Spleen (tissue), 11 donors: ENCODE measurements around the gene MTFR2. TPM values are rescaled to one million over a fixed set of nuclear protein-coding genes. Genes with fewer than 3 reads are reported as not detected.
A peak's percentile ranks its signal among the peaks of the same experiment; 100 is the strongest.

Source experiments
- DNase-seq: peaks from one replicate; pipeline ENCODE4 v3.0.0-alpha.2; 2020
- H3K27ac ChIP-seq, 8 donors: fragments of 200-600 bp; sonication (generic) in 7 of 8; 1 replicate in 4 of 8; 2 replicates in 4 of 8; pipeline versions ENCODE4 v1.5.0 to v1.8.0; 2016 to 2021; ENCODE audit warnings: inconsistent platforms in 4 of 8, mild to moderate bottlenecking in 4 of 8, moderate library complexity in 1 of 8
- H3K27me3 ChIP-seq, 7 donors: fragments of 200-600 bp; sonication (generic) in 6 of 7; replicated peaks in 1 of 7; 1 replicate in 4 of 7; 2 replicates in 3 of 7; pipeline versions ENCODE4 v1.5.0 to v1.8.0; 2016 to 2021; ENCODE audit warnings: inconsistent platforms in 3 of 7, mild to moderate bottlenecking in 1 of 7
- H3K36me3 ChIP-seq, 6 donors: fragments of 200-600 bp; sonication (generic) in 5 of 6; 1 replicate in 4 of 6; 2 replicates in 2 of 6; pipeline versions ENCODE4 v1.5.0 to v1.8.0; 2016 to 2021; ENCODE audit warnings: inconsistent platforms in 2 of 6
- H3K4me1 ChIP-seq, 6 donors: fragments of 200-600 bp; sonication (generic) in 5 of 6; 1 replicate in 3 of 6; 2 replicates in 3 of 6; pipeline versions ENCODE4 v1.5.0 to v1.8.0; 2016 to 2021; ENCODE audit warnings: inconsistent platforms in 3 of 6
- H3K4me3 ChIP-seq, 8 donors: fragments of 200-600 bp; sonication (generic) in 7 of 8; 1 replicate in 4 of 8; 2 replicates in 4 of 8; pipeline versions ENCODE4 v1.5.0 to v1.8.0; 2016 to 2021; ENCODE audit warnings: inconsistent platforms in 4 of 8, mild to moderate bottlenecking in 4 of 8, moderate library complexity in 2 of 8
- H3K9me3 ChIP-seq, 8 donors: fragments of 200-600 bp; sonication (generic) in 7 of 8; 1 replicate in 4 of 8; 2 replicates in 4 of 8; pipeline versions ENCODE4 v1.5.0 to v1.8.0; 2016 to 2021; ENCODE audit warnings: inconsistent platforms in 4 of 8
- CTCF ChIP-seq, 11 experiments: fragments of 200-600 bp in 7 of 11; fragments of 450-650 bp in 4 of 11; sonication (generic) in 4 of 11; IDR thresholded peaks in 8 of 11; conservative IDR thresholded peaks in 3 of 11; 1 replicate in 7 of 11; 2 replicates in 4 of 11; pipeline versions ENCODE4 v1.4.0 to v1.8.0; 2016 to 2021; ENCODE audit warnings: antibody characterized with exemption in 11 of 11, inconsistent platforms in 4 of 11, mild to moderate bottlenecking in 1 of 11
- POLR2A ChIP-seq, 3 donors: fragments of 450-650 bp; IDR thresholded peaks; one replicate each; pipeline ENCODE4 v1.5.1; 2017; ENCODE audit warnings: antibody characterized with exemption in 3 of 3, mild to moderate bottlenecking in 1 of 3
- POLR2AphosphoS5 ChIP-seq, 3 donors: sonication (generic); formaldehyde crosslinking; IDR thresholded peaks; one replicate each; pipeline ENCODE4 v1.5.1; 2017; ENCODE audit warnings: antibody characterized with exemption in 3 of 3
- WGBS, 5 donors: extraction: QIAGEN DNeasy Blood & Tissue Kit in 3 of 5; methylation state at CpG; one replicate each; pipeline versions ENCODE4 v1.1.5 to v1.1.7; 2013 to 2018; 5-methylcytosine and 5-hydroxymethylcytosine counted together
- intact Hi-C: fragments of 100-400 bp; cut with DNase I; formaldehyde crosslinking; loops from one replicate; pipeline ENCODE4 v1.15.0; 2023; ENCODE audit warnings: low total_unique reads
- polyA plus RNA-seq, 3 donors: library from polyadenylated mRNA; stranded (reverse); fragments of 200-250 nt; gene quantifications; one replicate each; pipeline ENCODE4 v1.2.1, GENCODE V29; 2013
- total RNA-seq, 7 donors: library from RNA; depleted of rRNA in 3 of 7; stranded (reverse); fragments of >200 nt in 3 of 7; fragmentation: NEBNext Ultra II Directional in 4 of 7; extraction: Animal tissue kit (Norgen Biotek cat#: 25700) in 4 of 7; gene quantifications; one replicate each; pipeline versions ENCODE4 v1.1.0 to v1.2.1, GENCODE V29; 2016 to 2021
- donor health status: healthy with polysubstance abuse.
- donor health status: DM: no; HTN: no; CAD: no; lungs with moderate emphysema.
- donor health status: DM: no; HTN: no; CAD: no.
- donor health status: Bipolar disorder and iron deficiency.
- donor health status: healthy.
- donor health status: DM: no; HTN: no; CAD: no.
- donor health status: DM: yes; HTN: yes; CAD: no.

The MTFR2 gene
- total and polyA plus RNA-seq, 10 donors: 1.6 to 4.6 (median 2.5) TPM

DNA sequence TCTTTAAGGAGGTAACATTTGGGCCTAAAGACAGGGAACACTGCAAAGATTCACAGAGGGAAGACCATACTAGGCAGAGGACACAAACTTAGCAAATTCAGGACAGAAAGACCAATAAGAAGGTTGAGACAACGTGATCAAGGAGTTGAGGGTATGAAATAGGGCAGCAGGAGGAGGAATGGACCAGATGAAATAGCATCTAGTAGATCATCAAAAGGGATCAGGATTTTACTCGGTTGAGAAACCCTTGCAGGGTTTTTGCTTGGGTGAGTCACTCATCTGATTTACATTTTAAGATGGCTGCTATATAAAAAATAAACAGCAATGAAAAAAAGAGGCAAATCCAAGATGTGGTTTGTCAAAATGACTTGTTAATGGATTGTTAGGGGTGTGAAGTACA, 34.8 kb upstream of the MTFR2 start:
- 21 to 34% (median 32%) methylated on average over 2 of the region's 2 CpGs for WGBS, 5 donors
- intact Hi-C loops: no loop called here
- Histone ChIP-seq H3K4me1 (peaks cover 74 to 88% (median 88%) of the 10 kb centered on the region in 6 donors), H3K36me3 (peaks cover 0 to 28% (median 2%) of the 10 kb centered on the region in 6 donors), H3K27me3 (no peaks in the 10 kb centered on the region), H3K27ac (peak overlapping the region in 1 of 8 donors; percentile 1), H3K9me3 (no peaks in the 10 kb centered on the region), H3K4me3 (peak overlapping the region in 2 of 8 donors; percentile 1 to 84)
- no peak for TF ChIP-seq POLR2AphosphoS5 (IDR thresholded peaks at IDR 0.05)
- TF ChIP-seq CTCF (IDR thresholded peaks at IDR 0.05 in 8 of 11, conservative IDR thresholded peaks at IDR 0.05 in 3 of 11): no peak
- TF ChIP-seq POLR2A (IDR thresholded peaks at IDR 0.05): no peak
- no peak for DNase-seq

GRCh38 chr6:136282906-136283305, 32.8 kb upstream of the MTFR2 start:
- intact Hi-C loops: no loop called here
- WGBS, 5 donors: 58 to 78% (median 63%) methylated on average over 4 of the region's 4 CpGs
- H3K4me1 ChIP-seq: peaks cover 73 to 92% (median 88%) of the 10 kb centered on the region in 6 donors

GRCh38 chr6:136280032-136280609, 30.0 kb upstream of the MTFR2 start:
- peaks cover 47 to 77% (median 65%) of the 10 kb centered on the region in 6 donors for H3K4me1 ChIP-seq
- no peak for DNase-seq
- H3K36me3 ChIP-seq: peaks cover 0 to 71% (median 32%) of the 10 kb centered on the region in 6 donors
- H3K27me3 ChIP-seq: no peaks in the 10 kb centered on the region
- 92 to 96% (median 94%) methylated on average over 3 of the region's 3 CpGs for WGBS, 5 donors
- intact Hi-C loops: no loop called here
- no peak overlapping the region for H3K27ac ChIP-seq
- TF ChIP-seq CTCF (IDR thresholded peaks at IDR 0.05 in 8 of 11, conservative IDR thresholded peaks at IDR 0.05 in 3 of 11) (no peak), POLR2AphosphoS5 (IDR thresholded peaks at IDR 0.05) (no peak), POLR2A (IDR thresholded peaks at IDR 0.05) (no peak)
- H3K4me3 ChIP-seq: no peak overlapping the region
- no peaks in the 10 kb centered on the region for H3K9me3 ChIP-seq

More at GRCh38 chr6:136282906-136283305, 32.8 kb upstream of the MTFR2 start:
- Histone ChIP-seq H3K36me3 (peaks cover 0 to 48% (median 13%) of the 10 kb centered on the region in 6 donors), H3K4me3 (peak overlapping the region in 1 of 8 donors; percentile 41), H3K9me3 (no peaks in the 10 kb centered on the region), H3K27me3 (no peaks in the 10 kb centered on the region), H3K27ac (no peak overlapping the region)
- no peak for DNase-seq
- TF ChIP-seq POLR2AphosphoS5 (IDR thresholded peaks at IDR 0.05) (no peak), CTCF (IDR thresholded peaks at IDR 0.05 in 8 of 11, conservative IDR thresholded peaks at IDR 0.05 in 3 of 11) (no peak), POLR2A (IDR thresholded peaks at IDR 0.05) (no peak)

GRCh38 chr6:136274062-136274461, 24.0 kb upstream of the MTFR2 start:
- DNase-seq: no peak
- whole genome bisulfite sequencing, 5 donors: 48 to 92% (median 81%) methylated on average over 1 of the region's 1 CpG
- Histone ChIP-seq H3K36me3 (peaks cover 4 to 98% (median 84%) of the 10 kb centered on the region in 6 donors), H3K27me3 (no peaks in the 10 kb centered on the region), H3K4me1 (peaks cover 0 to 28% (median 7%) of the 10 kb centered on the region in 6 donors), H3K9me3 (no peaks in the 10 kb centered on the region), H3K4me3 (no peak overlapping the region), H3K27ac (no peak overlapping the region)
- TF ChIP-seq POLR2A (IDR thresholded peaks at IDR 0.05): no peak
- intact Hi-C loops: no loop called here
